AG04450 (cell line): ENCODE data around the gene NFS1. TPM values are rescaled to one million over a fixed set of nuclear protein-coding genes. Genes with fewer than 3 reads are reported as not detected.
A peak's percentile ranks its signal among the peaks of the same experiment; 100 is the strongest.
"Not testable (repeated sequence)": the region's sequence is repeated elsewhere in the genome, so short reads cannot be mapped to it uniquely, and the experiment has no call there.

Experiments
- CTCF ChIA-PET: fragments of 300-600, 350-600 bp; formaldehyde crosslinking; extraction: SDS; loops from one replicate; lab custom pipeline; 2022; ENCODE audit warnings: antibody characterized with exemption, inconsistent platforms; lab: Charles Lee
- POLR2A ChIA-PET: fragments of 350-600 bp; formaldehyde crosslinking; extraction: SDS; loops from one replicate; lab custom pipeline; 2021; ENCODE audit warnings: antibody characterized with exemption, inconsistent platforms; lab: Yijun Ruan, JAX
- DNase-seq: peaks from one replicate; pipeline ENCODE4 v3.0.0-alpha.2; 2011; ENCODE audit warnings: low read depth, low spot score
- H3K27ac ChIP-seq: one replicate; pipeline ENCODE4 v1.5.1; 2012; ENCODE audit warnings: low read depth, low read length, control low read depth
- H3K27me3 ChIP-seq: one replicate; pipeline ENCODE4 v1.6.0; 2012; ENCODE audit warnings: low read length; ENCODE audit not compliant: control insufficient read depth, insufficient read depth
- H3K4me3 ChIP-seq: 2 replicates; pipeline ENCODE4 v1.5.1; 2011; ENCODE audit warnings: mild to moderate bottlenecking, low read depth, low read length, control low read depth
- H3K9me3 ChIP-seq: 2 replicates; pipeline ENCODE4 v1.5.1; 2012; ENCODE audit warnings: low read length; ENCODE audit not compliant: control insufficient read depth, insufficient read depth
- polyA plus RNA-seq: library from polyadenylated mRNA; depleted of rRNA; stranded (reverse); fragments of >200 nt; gene quantifications from 2 replicates; pipeline ENCODE4 v1.2.3, GENCODE V29; 2011
- TF ChIP-seq, protein P1 (sequence below): IDR thresholded peaks from 2 replicates; pipeline ENCODE4 v1.5.1; 2011; ENCODE audit warnings: low read depth, low read length, control low read depth, inconsistent platforms

The NFS1 gene
- polyA plus RNA-seq, 1 experiment: 44.4 TPM

DNA sequence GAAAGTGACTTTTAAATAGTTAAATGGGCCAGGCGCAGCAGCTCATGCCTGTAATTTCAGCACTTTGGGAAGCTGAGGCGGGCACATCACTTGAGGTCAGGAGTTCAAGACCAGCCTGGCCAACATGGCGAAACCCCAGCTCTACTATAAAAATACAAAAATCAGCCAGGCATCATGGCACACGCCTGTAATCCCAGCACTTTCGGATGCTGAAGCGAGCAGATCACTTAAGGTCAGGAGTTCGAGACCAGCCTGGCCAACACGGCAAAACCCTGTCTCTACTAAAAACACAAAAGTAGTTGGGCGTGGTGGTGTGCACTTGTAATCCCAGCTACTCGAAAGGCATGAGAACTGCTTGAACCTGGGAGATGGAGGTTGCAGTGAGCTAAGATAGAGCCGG is 6.7 kb upstream of the NFS1 start:
- H3K4me3 ChIP-seq, DNase-seq, H3K27ac ChIP-seq, H3K9me3 ChIP-seq, H3K27me3 ChIP-seq, CTCF ChIA-PET: not testable (repeated sequence)
- POLR2A ChIA-PET: interaction anchor here (0.6 to 0.9 kb wide), 4 partner anchors 10 to 1508 kb away, joined by 3 to 4 read pairs (median 4); no protein-coding TSS in a partner anchor

DNA sequence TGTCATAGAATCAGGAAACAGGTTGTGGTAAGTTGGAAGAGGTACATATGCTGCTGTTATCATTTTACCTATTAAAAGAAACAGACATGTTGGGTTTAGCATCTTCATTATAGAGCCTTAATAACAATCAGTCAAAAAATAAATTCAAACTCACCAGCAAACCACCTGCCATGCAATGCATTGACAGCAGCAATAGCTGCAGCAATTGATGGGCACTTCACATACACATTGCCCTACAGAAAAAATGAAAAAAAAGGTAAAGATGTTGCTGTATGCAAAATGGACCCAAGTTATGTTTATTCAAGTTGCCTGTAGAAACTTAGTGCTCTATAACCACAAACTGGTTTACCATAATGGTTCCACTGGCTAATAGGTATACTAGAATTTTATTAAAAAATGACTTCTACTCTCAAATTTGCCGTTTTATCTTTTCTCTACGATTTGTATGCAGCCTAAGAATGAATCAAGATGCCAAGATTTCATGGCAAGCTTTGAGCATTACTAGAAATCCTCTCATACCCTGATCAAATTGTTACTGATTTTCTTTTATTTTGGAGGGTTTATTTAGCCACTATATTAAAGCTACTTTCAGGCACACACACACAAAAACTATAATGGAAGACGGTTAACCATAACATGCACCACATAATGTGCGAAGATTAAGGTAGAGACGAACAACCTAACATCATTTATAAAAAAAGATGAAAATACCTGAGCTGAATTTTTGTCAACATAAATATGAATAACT is 5.5 kb upstream of the NFS1 start:
- ChIA-PET CTCF (interaction anchor here (0.6 kb wide), 1 partner anchor 265 kb away, joined by 7 read pairs; no protein-coding TSS in a partner anchor), POLR2A (no interaction called here)
- no peak for DNase-seq
- Histone ChIP-seq H3K27ac (no peak overlapping the region), H3K4me3 (no peak overlapping the region), H3K27me3 (no peaks in the 10 kb centered on the region), H3K9me3 (no peaks in the 10 kb centered on the region)
- TF ChIP-seq, protein P1, sequence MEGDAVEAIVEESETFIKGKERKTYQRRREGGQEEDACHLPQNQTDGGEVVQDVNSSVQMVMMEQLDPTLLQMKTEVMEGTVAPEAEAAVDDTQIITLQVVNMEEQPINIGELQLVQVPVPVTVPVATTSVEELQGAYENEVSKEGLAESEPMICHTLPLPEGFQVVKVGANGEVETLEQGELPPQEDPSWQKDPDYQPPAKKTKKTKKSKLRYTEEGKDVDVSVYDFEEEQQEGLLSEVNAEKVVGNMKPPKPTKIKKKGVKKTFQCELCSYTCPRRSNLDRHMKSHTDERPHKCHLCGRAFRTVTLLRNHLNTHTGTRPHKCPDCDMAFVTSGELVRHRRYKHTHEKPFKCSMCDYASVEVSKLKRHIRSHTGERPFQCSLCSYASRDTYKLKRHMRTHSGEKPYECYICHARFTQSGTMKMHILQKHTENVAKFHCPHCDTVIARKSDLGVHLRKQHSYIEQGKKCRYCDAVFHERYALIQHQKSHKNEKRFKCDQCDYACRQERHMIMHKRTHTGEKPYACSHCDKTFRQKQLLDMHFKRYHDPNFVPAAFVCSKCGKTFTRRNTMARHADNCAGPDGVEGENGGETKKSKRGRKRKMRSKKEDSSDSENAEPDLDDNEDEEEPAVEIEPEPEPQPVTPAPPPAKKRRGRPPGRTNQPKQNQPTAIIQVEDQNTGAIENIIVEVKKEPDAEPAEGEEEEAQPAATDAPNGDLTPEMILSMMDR: no peak

DNA sequence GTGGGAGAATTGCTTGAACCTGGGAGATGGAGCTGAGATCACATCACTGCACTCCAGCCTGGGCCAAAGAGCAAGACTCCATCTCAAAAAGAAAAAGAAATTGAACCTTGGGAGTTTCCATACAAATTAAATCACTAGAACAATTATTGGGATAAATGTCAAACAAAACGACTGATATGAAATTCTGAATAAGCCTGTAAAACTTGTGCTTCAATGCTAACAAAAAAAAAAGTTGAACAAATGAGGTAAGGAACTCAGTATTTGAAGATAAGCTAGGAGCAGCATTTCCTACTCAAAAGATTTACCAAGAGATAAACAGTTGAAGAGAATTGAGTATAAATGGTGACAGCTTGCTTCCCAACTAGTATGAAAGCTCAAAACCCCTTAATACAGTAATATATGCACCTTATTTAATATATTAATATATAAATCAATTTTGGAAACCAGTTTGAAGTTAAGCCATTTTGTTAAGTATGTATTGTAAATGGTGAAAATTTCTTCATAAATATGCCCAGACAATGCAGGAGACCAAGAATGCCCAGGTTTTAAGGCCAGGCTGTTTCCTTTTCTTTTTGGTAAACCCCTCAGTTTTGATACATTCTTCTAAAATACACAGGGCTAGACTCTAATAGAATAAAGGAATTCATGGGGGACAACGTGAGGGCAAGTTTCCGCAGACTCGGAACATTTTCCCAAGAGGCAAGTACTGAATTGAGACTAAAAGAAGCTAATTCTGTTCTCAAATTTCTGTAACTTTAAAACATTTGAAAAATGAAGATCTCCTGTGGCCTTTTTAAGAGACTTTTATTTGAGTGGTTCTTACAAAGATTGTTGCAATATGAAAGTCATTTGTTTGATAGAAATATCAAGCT is 3.9 kb upstream of the NFS1 start:
- Histone ChIP-seq H3K9me3 (peaks cover 4% of the 10 kb centered on the region; the same call in 1 of the 2 replicates), H3K27ac (no peak overlapping the region), H3K27me3 (no peaks in the 10 kb centered on the region), H3K4me3 (no peak overlapping the region)
- TF ChIP-seq, protein P1: no peak
- POLR2A ChIA-PET: interaction anchor here (0.5 to 1.3 kb wide), 3 partner anchors 8 to 251 kb away, joined by 3 to 5 read pairs (median 3); partner anchors contain the start of gene SCAND1
- CTCF ChIA-PET: no interaction called here
- no peak for DNase-seq

DNA sequence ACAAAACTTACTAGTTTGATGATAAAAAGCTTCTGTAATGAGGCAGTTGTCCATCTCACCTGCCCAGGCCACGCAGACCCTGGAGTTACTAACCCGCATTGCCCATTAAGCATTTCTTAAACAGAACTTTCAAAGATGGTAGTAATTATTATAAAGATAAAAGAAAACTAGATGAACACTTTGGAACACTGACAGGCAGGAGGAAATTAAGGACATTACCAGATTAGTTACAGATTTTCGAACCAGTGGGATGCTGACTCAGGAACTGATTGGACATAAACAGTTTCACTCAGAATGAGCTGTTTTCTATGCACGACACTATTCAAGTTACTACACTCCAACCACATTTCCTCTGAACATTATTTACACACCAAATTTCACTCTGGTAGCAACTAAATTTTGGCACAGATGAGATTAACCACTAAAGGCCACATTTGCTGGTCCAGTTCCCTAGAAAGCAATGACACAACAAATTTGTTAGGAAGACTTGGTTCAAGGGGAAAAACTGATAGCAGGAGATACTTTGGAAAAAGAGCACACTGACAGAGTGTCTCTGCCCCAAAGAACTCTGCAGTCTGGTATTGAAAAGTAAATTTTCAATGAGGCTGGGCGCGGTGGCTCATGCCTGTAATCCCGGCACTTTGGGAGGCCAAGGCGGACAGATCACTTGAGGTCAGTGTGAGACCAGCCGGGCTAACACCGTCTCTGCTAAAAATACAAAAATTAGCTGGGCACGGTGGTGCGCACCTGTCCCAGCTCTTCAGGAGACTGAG is 3.1 kb upstream of the NFS1 start:
- H3K9me3 ChIP-seq: peaks cover 4% of the 10 kb centered on the region; the same call in 1 of the 2 replicates
- TF ChIP-seq, protein P1: no peak
- no peak overlapping the region for H3K27ac ChIP-seq
- CTCF ChIA-PET: no interaction called here
- H3K4me3 ChIP-seq: no peak overlapping the region
- no peaks in the 10 kb centered on the region for H3K27me3 ChIP-seq
- DNase-seq: peak; percentile 34
- POLR2A ChIA-PET: interaction anchor here (0.5 to 1.3 kb wide), 3 partner anchors 9 to 252 kb away, joined by 3 to 5 read pairs (median 3); partner anchors contain the start of gene SCAND1
